AG04450 (cell line): ENCODE results near the gene ZP3. TPM values are rescaled to one million over a fixed set of nuclear protein-coding genes. Genes with fewer than 3 reads are reported as not detected.
"Not testable (repeated sequence)": the region's sequence is repeated elsewhere in the genome, so short reads cannot be mapped to it uniquely, and the experiment has no call there.

ENCODE experiments used
- CTCF ChIA-PET: fragments of 300-600, 350-600 bp; formaldehyde crosslinking; extraction: SDS; loops from one replicate; lab custom pipeline; 2022; ENCODE audit warnings: antibody characterized with exemption, inconsistent platforms; lab: Charles Lee
- POLR2A ChIA-PET: fragments of 350-600 bp; formaldehyde crosslinking; extraction: SDS; loops from one replicate; lab custom pipeline; 2021; ENCODE audit warnings: antibody characterized with exemption, inconsistent platforms; lab: Yijun Ruan, JAX
- DNase-seq: peaks from one replicate; pipeline ENCODE4 v3.0.0-alpha.2; 2011; ENCODE audit warnings: low read depth, low spot score
- H3K27ac ChIP-seq: one replicate; pipeline ENCODE4 v1.5.1; 2012; ENCODE audit warnings: low read depth, low read length, control low read depth
- H3K27me3 ChIP-seq: one replicate; pipeline ENCODE4 v1.6.0; 2012; ENCODE audit warnings: low read length; ENCODE audit not compliant: control insufficient read depth, insufficient read depth
- H3K4me3 ChIP-seq: 2 replicates; pipeline ENCODE4 v1.5.1; 2011; ENCODE audit warnings: mild to moderate bottlenecking, low read depth, low read length, control low read depth
- H3K9me3 ChIP-seq: 2 replicates; pipeline ENCODE4 v1.5.1; 2012; ENCODE audit warnings: low read length; ENCODE audit not compliant: control insufficient read depth, insufficient read depth
- CTCF ChIP-seq: IDR thresholded peaks from 2 replicates; pipeline ENCODE4 v1.5.1; 2011; ENCODE audit warnings: low read depth, low read length, control low read depth, inconsistent platforms
- polyA plus RNA-seq: library from polyadenylated mRNA; depleted of rRNA; stranded (reverse); fragments of >200 nt; gene quantifications from 2 replicates; pipeline ENCODE4 v1.2.3, GENCODE V29; 2011

The ZP3 gene
- polyA plus RNA-seq, 1 experiment, result 0.63 TPM

- CTCF ChIA-PET, result no interaction called here
- POLR2A ChIA-PET, result interaction anchor here (1.3 kb wide), 1 partner anchor 34 kb away, joined by 4 read pairs; the partner anchor contains the start of gene YWHAG
- no peak for TF ChIP-seq CTCF
- Histone ChIP-seq H3K9me3 (no peaks in the 10 kb centered on the region; the same call in 1 of the 2 replicates), H3K27me3 (no peaks in the 10 kb centered on the region), H3K27ac (no peak overlapping the region), H3K4me3 (peak overlapping the region; percentile 75)
- DNase-seq, result peak; percentile 32
Observed at GRCh38 chr7:76393116-76394031, 31.4 kb upstream of the ZP3 start.

GRCh38 chr7:76394957-76395356 lies 29.8 kb upstream of the ZP3 start:
- no peak for TF ChIP-seq CTCF
- Histone ChIP-seq H3K27me3 (no peaks in the 10 kb centered on the region), H3K4me3 (no peak overlapping the region), H3K27ac (no peak overlapping the region), H3K9me3 (no peaks in the 10 kb centered on the region; the same call in 1 of the 2 replicates)
- DNase-seq, result no peak
- ChIA-PET POLR2A (interaction anchor here (1.3 kb wide), 1 partner anchor 36 kb away, joined by 4 read pairs; the partner anchor contains the start of gene YWHAG), CTCF (no interaction called here)

GRCh38 chr7:76395605-76395964 lies 29.2 kb upstream of the ZP3 start:
- CTCF ChIA-PET, DNase-seq, H3K9me3 ChIP-seq, H3K4me3 ChIP-seq, H3K27ac ChIP-seq, H3K27me3 ChIP-seq: not testable (repeated sequence)
- POLR2A ChIA-PET, result interaction anchor here (1.2 kb wide), 1 partner anchor 36 kb away, joined by 3 read pairs; the partner anchor contains the start of gene YWHAG

- H3K27me3 ChIP-seq, result no peaks in the 10 kb centered on the region
- no peak overlapping the region for H3K4me3 ChIP-seq
Observed at GRCh38 chr7:76395965-76396726, 28.6 kb upstream of the ZP3 start.

More at GRCh38 chr7:76395965-76396726, 28.6 kb upstream of the ZP3 start:
- ChIA-PET POLR2A (interaction anchor here (1.2 kb wide), 1 partner anchor 37 kb away, joined by 3 read pairs; the partner anchor contains the start of gene YWHAG), CTCF (no interaction called here)
- Histone ChIP-seq H3K9me3 (no peaks in the 10 kb centered on the region; the same call in 1 of the 2 replicates), H3K27ac (no peak overlapping the region)
- no peak for DNase-seq
- TF ChIP-seq CTCF, result no peak
